ENCODE measurements around the gene SUPT3H.

GRCh38 chr6:45148278-45148677 is 229.5 kb downstream of the SUPT3H start:
- TF ChIP-seq ZBTB33 (IDR thresholded peaks at IDR 0.05) = no peak
- TF ChIP-seq GABPA (IDR thresholded peaks at IDR 0.05 in 1 of 2, conservative IDR thresholded peaks at IDR 0.05 in 1 of 2) = no peak
- TF ChIP-seq CTCF (IDR thresholded peaks at IDR 0.05; ENCODE audit: low read depth, low read length, missing input control) = no peak
- TF ChIP-seq RAD21 (IDR thresholded peaks at IDR 0.05) = no peak
- no peak for TF ChIP-seq JUND (IDR thresholded peaks at IDR 0.05)
- TF ChIP-seq ATF3 (IDR thresholded peaks at IDR 0.05) = no peak
- TF ChIP-seq RXRA (IDR thresholded peaks at IDR 0.05) = no peak
